ENCODE results near the gene AMN. TPM values are rescaled to one million over a fixed set of nuclear protein-coding genes. Genes with fewer than 3 reads are reported as not detected.
A peak's percentile ranks its signal among the peaks of the same experiment; 100 is the strongest.

AMN gene
- total RNA-seq, 1 donor from 2014 or later: 0.30 TPM

DNA sequence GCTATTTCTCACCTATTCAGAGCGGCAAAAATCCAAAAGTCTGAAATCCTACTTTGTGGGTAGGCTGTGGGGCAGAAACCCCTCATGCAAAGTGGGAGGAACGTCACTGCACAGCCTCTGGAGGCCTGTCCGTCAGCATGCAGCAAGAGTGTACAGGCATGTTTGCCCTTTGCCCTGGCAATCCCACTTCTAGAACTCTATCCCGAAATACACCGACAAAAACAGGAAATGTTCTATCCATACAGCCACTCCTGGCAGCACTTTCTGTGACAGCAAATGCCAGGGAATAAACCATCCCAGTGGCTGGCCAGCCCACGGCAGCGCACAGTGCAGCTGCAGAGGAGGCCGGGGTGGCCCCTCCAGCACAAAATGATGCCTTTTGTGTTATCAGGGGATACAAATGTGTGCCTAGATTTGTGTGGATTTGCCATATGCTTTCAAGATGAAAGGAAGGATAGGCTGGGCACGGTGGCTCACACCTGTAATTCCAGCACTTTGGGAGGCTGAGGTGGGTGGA is 39.7 kb downstream of the AMN start:
- H3K27me3 Mint-ChIP-seq (ENCODE audit: low read depth): no peaks in the 10 kb centered on the region
- no peak overlapping the region for H3K27ac Mint-ChIP-seq (ENCODE audit: unreplicated experiment)
- DNase-seq (ENCODE audit: low spot score): no peak
- peaks cover 40% of the 10 kb centered on the region for H3K36me3 Mint-ChIP-seq (ENCODE audit: low read depth)
- TF ChIP-seq, protein P1, sequence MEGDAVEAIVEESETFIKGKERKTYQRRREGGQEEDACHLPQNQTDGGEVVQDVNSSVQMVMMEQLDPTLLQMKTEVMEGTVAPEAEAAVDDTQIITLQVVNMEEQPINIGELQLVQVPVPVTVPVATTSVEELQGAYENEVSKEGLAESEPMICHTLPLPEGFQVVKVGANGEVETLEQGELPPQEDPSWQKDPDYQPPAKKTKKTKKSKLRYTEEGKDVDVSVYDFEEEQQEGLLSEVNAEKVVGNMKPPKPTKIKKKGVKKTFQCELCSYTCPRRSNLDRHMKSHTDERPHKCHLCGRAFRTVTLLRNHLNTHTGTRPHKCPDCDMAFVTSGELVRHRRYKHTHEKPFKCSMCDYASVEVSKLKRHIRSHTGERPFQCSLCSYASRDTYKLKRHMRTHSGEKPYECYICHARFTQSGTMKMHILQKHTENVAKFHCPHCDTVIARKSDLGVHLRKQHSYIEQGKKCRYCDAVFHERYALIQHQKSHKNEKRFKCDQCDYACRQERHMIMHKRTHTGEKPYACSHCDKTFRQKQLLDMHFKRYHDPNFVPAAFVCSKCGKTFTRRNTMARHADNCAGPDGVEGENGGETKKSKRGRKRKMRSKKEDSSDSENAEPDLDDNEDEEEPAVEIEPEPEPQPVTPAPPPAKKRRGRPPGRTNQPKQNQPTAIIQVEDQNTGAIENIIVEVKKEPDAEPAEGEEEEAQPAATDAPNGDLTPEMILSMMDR (IDR thresholded peaks at IDR 0.05): no peak
- H3K9me3 Mint-ChIP-seq (ENCODE audit: low read depth): no peaks in the 10 kb centered on the region
- no peaks in the 10 kb centered on the region for H3K4me1 Mint-ChIP-seq (ENCODE audit: low read depth)
- H3K4me3 Mint-ChIP-seq (ENCODE audit: unreplicated experiment): no peak overlapping the region

DNA sequence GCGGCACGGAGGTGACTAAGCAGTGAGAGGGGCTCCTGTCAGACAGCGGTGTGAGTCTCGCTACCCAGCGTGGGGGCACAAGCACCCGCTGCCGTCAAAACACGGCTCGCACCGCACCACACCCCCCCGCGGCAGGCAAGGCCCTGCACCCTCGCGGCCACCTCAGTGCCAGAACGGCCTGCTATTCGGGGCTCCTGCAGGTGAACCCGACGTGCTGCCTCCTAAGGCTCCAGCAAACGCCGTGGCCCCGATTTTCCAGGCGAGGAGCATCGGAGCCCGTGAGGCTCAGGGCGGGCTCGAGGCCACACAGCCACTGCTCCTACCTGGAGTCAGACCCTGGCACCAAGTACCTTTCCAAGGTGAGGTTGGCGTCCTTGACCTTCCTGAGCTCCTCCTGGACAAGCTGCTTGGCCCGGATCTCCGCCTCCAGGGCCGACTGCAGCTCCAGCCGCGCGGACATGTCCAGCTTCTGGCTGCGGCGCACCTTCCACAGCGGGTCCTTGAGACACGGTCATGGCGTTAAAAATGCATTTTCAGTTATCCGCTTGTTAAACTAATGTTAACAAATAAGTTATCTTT is 41.8 kb downstream of the AMN start:
- no peak overlapping the region for H3K4me3 Mint-ChIP-seq (ENCODE audit: unreplicated experiment)
- no peaks in the 10 kb centered on the region for H3K4me1 Mint-ChIP-seq (ENCODE audit: low read depth)
- no peaks in the 10 kb centered on the region for H3K27me3 Mint-ChIP-seq (ENCODE audit: low read depth)
- H3K36me3 Mint-ChIP-seq (ENCODE audit: low read depth): peaks cover 44% of the 10 kb centered on the region
- no peak overlapping the region for H3K27ac Mint-ChIP-seq (ENCODE audit: unreplicated experiment)
- no peaks in the 10 kb centered on the region for H3K9me3 Mint-ChIP-seq (ENCODE audit: low read depth)
- TF ChIP-seq, protein P1 (IDR thresholded peaks at IDR 0.05): no peak
- DNase-seq (ENCODE audit: low spot score): peak; percentile 83

- peaks cover 46% of the 10 kb centered on the region for H3K36me3 Mint-ChIP-seq (ENCODE audit: low read depth)
- H3K4me1 Mint-ChIP-seq (ENCODE audit: low read depth): no peaks in the 10 kb centered on the region
Measured at GRCh38 chr14:102965282-102965681, 42.8 kb downstream of the AMN start.

DNA sequence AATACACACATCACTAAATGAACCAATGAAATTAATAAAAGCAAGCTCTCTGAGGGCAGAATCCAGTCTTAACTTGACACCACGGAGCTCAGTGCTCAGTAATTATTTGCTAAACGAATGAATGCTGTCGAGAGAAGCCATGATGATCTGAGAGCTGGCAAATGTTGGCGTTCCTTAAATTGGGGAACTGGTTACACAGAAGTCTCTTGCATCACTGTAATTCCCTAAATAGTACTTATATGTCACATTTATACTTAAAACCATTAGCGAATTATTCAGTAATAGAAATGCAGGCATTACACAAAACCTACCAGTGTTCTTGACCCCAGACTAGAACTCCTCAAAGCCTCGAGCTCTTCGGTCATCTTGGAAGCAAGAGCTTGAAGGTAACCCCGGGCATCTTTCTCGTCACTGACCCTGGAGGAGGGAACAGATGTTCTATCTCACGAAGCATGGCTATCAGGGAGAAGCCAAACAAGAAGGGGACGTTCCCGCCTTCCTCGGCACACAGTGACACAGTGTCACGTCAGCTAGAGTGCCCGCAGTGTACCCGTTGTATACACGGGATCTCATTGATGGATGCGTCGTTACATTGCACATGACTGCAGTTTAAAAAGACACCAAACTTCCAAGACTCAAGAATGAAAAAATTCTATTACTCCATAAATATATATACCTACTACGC is 43.6 kb downstream of the AMN start:
- DNase-seq (ENCODE audit: low spot score): peak; percentile 36
- H3K27me3 Mint-ChIP-seq (ENCODE audit: low read depth): no peaks in the 10 kb centered on the region
- H3K27ac Mint-ChIP-seq (ENCODE audit: unreplicated experiment): no peak overlapping the region
- TF ChIP-seq, protein P1 (IDR thresholded peaks at IDR 0.05): no peak
- H3K4me1 Mint-ChIP-seq (ENCODE audit: low read depth): no peaks in the 10 kb centered on the region
- peaks cover 43% of the 10 kb centered on the region for H3K36me3 Mint-ChIP-seq (ENCODE audit: low read depth)
- no peak overlapping the region for H3K4me3 Mint-ChIP-seq (ENCODE audit: unreplicated experiment)
- H3K9me3 Mint-ChIP-seq (ENCODE audit: low read depth): no peaks in the 10 kb centered on the region

More at GRCh38 chr14:102965282-102965681, 42.8 kb downstream of the AMN start:
- no peak overlapping the region for H3K27ac Mint-ChIP-seq (ENCODE audit: unreplicated experiment)
- no peak for DNase-seq (ENCODE audit: low spot score)
- no peak overlapping the region for H3K4me3 Mint-ChIP-seq (ENCODE audit: unreplicated experiment)
- TF ChIP-seq, protein P1 (IDR thresholded peaks at IDR 0.05): no peak
- no peaks in the 10 kb centered on the region for H3K9me3 Mint-ChIP-seq (ENCODE audit: low read depth)
- H3K27me3 Mint-ChIP-seq (ENCODE audit: low read depth): no peaks in the 10 kb centered on the region

DNA sequence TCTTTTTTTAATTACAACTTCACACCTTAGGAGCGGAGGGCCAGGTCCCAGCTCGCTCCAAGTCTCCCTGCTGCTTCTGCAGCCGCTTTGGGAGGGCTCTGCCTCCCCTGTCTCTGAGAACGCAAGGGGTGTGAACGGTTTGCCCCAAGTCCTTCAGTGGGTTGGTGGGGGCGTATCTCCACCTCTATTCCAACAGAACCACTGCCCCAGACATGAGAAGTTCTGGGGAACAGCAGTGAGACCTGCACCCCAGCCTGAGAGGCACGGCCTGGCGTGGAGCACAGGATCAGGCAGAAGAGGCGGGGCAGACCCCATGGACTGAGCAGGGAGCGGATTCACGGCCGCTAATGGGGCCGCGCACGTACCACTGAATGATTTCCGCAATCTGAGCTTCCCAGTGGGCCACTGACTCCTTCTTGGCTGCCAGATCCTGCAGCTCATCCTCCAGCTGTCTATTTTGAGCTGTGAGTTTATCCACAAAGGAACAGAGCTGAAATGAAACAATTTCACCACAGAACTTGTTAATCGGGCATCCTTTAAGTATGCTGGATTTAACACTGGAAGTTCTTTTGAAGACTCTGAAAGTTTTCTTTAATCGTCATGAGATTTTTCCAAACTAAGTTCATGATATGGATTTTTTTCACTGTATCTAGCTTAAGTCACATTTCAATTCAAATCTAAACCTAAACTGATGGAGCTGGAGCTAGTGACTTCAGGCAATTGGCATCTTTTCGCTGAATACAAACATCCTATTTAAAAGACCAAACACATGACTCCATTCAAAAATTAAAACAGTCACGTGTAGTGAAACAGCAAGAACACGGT is 44.4 kb downstream of the AMN start:
- Mint-ChIP-seq H3K27ac (ENCODE audit: unreplicated experiment) (no peak overlapping the region), H3K9me3 (ENCODE audit: low read depth) (no peaks in the 10 kb centered on the region), H3K36me3 (ENCODE audit: low read depth) (peaks cover 50% of the 10 kb centered on the region), H3K4me1 (ENCODE audit: low read depth) (no peaks in the 10 kb centered on the region), H3K4me3 (ENCODE audit: unreplicated experiment) (no peak overlapping the region), H3K27me3 (ENCODE audit: low read depth) (no peaks in the 10 kb centered on the region)
- DNase-seq (ENCODE audit: low spot score): peak; percentile 67
- TF ChIP-seq, protein P1 (IDR thresholded peaks at IDR 0.05): no peak
